ENCODE data around the gene ANO10.
"Not testable (repeated sequence)": the region's sequence is repeated elsewhere in the genome, so short reads cannot be mapped to it uniquely, and the experiment has no call there.

Gene ANO10

DNA sequence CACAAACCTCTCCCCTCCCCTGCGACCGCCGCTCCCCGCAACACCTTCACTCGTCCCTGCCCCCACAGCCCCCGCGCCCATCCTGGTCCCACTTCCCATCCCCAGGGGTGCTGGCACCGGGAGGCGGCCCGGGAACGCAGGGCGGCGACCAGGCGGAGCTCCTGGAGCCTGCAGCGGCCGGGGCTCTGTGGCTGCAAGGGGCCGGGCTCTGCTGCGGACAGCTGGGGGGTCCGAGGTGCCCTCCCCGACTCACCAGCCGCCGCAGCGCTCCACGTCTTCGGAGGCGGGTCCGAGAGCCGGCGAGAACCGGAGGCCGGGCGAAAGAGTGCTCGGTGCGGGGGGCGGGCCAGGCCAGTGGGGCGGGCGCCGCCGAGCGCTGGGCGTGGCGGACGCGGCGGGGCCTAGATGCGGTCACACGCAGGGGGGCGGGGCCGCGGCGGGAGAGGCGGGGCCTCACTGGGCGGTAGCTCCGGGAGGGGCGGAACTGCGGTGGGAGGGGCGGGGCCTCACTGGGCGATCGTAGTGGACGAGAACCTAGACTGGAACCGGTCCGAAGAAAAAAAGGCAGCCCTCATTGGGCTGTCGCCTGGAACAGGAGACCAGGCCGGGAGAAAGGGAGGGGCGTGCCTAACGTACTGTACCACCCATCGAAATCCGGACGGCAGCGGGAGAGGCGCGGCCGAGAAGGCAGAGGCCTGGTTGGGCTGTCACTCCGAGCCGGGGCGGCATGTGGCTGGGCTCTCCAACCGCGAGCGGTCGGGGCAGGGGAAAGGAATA is at the start of gene ANO10:
Gene ANO10 (minus strand): TSS at position 356 of the 777 bp plus-strand sequence. CDS start 16,159 bp downstream, outside the sequence.
- peak; percentile 94 to 99 for DNase-seq (ENCODE audit: low read depth in 2 of 2)

GRCh38 chr3:43670635-43671522 is 49.1 kb upstream of the ANO10 start:
- no peak for DNase-seq (ENCODE audit: low read depth in 2 of 2)

DNA sequence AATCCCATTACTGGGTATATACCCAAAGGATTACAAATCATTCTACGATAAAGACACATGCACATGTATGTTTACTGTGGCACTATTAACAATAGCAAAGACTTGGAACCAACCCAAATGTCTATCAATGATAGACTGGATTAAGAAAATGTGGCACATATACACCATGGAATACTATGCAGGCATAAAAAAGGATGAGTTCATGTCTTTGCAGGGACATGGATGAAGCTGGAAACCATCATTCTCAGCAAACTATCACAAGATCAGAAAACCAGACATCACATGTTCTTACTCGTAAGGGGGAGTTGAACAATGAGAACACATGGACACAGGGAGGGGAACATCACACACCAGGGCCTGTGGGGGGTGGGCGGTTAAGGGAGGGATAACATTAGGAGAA is 43.2 kb upstream of the ANO10 start:
- not testable (repeated sequence) for DNase-seq (ENCODE audit: low read depth in 2 of 2)

DNA sequence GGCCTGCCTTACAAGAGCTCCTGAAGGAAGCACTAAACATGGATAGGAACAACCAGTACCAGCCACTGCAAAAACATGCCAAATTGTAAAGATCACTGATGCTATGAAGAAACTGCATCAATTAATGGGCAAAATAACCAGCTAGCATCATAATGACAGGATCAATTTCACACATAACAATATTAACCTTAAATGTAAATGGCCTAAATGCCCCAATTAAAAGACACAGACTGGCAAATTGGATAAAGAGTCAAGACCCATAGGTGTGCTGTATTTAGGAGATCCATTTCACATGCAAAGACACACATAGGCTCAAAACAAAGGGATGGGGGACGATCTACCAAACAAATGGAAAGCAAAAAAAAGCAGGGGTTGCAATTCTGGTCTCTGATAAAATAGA is 39.6 kb upstream of the ANO10 start:
- not testable (repeated sequence) for DNase-seq (ENCODE audit: low read depth in 2 of 2)

DNA sequence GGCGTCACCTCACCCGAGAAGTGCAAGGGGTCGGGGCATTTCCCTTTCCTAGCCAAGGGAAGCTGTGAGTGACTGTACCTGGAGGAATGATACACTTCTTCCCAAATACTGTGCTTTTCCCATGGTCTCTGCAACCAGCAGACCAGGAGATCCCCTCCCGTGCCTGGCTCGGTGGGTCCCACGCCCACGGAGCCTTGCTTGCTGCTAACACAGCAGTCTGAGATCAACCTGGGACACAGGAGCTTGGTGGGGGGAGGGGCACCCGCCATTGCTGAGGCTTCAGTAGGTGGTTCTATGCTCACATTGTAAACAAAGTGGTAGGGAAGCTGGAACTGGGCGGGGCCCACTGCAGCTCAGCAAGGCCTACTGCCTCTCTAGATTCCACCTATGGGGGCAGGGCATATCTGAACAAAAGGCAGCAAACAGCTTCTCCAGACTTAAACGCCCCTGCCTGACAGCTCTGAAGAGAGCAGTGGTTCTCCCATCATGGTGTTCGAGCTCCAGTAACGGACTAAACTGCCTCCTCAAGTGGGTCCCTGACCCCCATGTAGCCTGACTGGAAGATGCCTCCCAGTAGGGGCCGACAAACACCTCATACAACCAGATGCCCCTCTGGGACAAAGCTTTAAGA is 37.6 kb upstream of the ANO10 start:
- no peak for DNase-seq (ENCODE audit: low read depth in 2 of 2)

DNA sequence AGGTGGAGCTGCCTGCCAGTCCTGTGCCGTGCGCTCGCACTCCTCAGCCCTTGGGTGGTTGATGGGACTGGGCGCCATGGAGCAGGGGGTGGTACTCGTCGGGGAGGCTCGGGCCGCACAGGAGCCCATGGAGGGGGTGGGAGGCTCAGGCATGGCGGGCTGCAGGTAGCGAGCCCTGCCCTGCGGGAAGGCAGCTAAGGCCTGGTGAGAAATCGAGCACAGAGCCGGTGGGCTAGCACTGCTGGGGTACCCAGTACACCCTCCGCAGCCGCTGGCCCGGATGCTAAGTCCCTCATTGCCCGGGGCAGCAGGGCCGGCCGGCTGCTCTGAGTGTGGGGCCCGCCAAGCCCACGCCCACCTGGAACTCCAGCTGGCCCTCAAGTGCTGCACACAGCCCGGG is 34.6 kb upstream of the ANO10 start:
- DNase-seq (ENCODE audit: low read depth in 2 of 2): not testable (repeated sequence)

- no peak for DNase-seq (ENCODE audit: low read depth in 2 of 2)
Measured at GRCh38 chr3:43650345-43650744, 28.5 kb upstream of the ANO10 start.

- no peak for DNase-seq (ENCODE audit: low read depth in 2 of 2)
Measured at GRCh38 chr3:43649365-43649968, 27.7 kb upstream of the ANO10 start.

- no peak for DNase-seq (ENCODE audit: low read depth in 2 of 2)
Measured at GRCh38 chr3:43648957-43649356, 27.1 kb upstream of the ANO10 start.

GRCh38 chr3:43647331-43648166 is 25.7 kb upstream of the ANO10 start:
- DNase-seq (ENCODE audit: low read depth in 2 of 2): no peak

DNA sequence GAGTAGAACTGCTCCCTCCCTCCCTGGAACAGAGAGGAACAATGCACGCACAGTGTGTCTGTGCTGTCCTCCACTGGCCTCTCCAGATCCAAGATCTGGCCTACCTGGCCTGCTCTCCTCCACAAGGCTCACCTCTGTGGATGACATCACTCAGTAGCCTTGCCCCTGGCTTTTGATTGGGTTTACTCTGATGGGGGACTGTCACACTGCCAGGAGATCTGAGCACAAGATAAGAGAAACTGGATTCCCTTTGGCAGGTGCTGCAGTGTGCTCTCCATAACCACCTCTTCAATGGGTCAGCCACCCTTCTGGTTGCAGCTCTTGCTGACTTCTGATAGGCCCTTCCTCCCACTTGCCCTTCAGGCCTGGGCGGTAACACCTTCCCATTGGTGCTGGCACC is 22.6 kb upstream of the ANO10 start:
- DNase-seq (ENCODE audit: low read depth in 2 of 2): no peak

DNA sequence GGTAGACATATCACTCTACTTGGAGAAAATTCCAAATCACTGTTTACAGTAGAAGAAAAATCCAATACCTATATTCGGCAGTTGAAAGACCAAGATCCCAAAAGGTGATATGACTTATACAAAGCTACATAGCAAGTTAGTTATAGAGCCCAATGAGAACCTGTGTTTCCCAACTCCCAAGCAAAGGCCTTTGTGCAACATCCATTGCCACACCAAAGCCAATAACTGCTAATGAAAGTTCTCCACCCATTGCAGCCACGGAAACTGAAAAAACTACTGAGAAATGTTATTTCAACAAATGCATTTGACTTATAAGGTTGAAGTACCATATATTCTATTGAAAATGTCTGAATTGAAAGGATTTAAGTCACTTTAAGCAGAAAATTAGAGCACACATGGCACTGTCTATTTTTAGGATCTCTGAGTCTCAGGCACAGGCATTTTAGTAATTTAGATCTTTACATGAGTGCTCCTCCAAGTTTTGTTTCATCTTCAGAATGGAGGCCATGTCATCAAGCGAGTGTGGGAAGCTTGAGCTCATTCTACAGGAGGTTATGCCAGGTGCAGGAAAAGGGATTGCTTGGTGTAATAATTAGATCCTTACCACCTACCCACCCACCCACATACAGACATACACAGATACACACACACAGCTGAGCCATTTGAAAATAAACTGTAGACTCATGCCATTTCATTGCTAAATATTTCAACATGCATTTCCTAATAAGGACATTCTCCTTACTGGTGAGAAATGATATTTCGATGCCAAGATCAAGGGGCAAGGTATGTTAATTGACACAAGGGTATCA is 19.7 kb upstream of the ANO10 start:
- DNase-seq (ENCODE audit: low read depth in 2 of 2): no peak

- DNase-seq (ENCODE audit: low read depth in 2 of 2): no peak
Measured at GRCh38 chr3:43640681-43641080, 18.9 kb upstream of the ANO10 start.

DNA sequence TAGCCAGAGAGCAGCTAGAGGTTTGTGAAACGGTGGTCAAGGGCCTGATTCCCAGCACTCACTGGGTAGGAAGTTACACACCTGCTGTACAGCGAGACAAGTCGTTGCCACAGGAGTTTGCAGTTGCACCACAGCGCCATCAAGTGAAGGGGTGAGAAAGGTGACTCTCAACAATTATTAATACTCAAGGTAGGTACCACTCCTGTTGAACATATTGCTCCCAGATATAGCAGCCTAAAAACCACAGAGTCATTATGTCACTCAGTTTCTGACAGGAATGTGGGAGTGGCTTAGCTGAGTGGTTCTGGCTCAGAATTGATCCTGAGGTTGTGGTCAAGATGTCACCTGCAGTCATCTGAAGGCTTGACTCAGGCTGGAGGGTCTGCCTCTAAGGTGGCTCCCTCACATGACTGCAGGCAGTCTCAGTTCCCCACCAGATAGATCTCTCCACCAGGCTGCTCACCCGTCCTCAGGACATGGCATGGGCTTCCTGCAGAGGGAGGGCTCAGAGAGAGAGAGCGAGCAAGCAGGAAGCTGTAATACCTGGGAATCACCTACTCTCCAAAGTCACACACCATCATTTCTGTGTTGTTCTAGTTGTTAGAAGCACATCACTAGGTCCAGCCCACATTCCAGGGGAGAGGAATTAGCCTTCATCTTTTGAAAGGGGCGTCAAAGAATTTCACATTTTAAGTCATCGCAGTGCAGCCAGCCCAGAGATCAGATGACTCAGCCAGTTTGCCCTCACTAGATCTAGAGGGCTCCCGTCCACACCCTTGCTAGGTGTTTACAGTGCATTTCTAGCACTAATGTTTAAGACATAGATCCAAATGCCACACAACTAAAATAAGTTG is 17.0 kb upstream of the ANO10 start:
- peak in 1 of 2 donors; percentile 10 for DNase-seq (ENCODE audit: low read depth in 2 of 2)

DNA sequence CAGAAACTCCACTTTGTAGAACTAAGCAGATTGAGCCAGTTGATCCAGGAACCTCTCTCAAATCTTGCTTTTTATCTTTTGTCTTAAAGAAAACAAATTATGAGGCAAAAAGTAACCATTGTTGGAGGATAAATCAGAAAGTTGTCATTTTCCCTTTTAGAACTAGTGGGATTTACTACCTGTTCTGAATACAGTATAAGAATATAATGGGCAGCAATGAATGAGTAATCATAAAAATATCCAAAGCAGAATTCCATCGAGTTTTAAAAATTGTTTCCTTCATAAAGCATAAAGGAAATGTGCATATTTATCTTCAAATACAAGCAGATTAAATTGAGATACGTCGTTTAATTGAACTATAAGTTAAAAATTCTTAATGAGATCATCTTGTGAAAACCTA is 15.9 kb upstream of the ANO10 start:
- DNase-seq (ENCODE audit: low read depth in 2 of 2): no peak

DNA sequence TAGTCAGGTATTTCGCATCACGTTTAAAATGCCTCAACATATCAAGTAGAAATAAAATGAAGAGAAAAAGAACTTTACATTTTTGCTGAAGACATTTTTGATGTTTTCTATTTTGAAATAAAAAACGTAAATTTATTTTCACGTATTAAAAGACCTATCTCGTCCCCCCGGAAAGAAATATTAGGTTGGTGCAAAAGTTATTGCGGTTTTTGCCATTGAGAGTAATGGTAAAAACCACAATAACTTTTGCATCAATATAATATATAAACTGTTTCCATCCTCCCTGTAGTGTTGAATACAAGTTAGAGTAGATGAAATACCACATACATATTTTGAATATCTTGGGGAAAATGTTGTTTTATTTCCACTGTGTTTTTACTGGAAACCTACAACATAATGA is 11.2 kb upstream of the ANO10 start:
- no peak for DNase-seq (ENCODE audit: low read depth in 2 of 2)

DNA sequence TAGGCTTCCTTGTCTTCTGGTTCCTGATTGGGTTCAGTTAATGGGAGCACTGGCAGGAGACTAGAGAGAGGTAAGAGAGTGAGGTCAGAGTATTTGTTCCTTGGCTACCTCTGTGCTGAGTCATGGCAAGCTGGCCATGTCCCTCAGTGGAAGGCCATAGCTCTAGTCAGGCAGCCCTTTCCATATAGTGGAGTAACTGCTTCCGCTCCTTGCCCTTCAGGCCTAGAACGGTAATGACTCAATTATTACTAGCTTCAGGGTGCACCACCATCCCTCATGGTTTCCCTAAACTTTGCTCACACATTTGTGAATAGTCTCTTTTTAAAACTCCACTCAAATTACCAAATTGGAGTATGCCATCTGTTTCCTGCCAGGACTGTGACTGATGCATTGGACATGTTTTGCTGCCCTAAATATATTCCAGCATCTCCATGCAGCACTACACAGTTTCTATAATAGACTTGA is 10.5 kb upstream of the ANO10 start:
- DNase-seq (ENCODE audit: low read depth in 2 of 2): no peak

DNA sequence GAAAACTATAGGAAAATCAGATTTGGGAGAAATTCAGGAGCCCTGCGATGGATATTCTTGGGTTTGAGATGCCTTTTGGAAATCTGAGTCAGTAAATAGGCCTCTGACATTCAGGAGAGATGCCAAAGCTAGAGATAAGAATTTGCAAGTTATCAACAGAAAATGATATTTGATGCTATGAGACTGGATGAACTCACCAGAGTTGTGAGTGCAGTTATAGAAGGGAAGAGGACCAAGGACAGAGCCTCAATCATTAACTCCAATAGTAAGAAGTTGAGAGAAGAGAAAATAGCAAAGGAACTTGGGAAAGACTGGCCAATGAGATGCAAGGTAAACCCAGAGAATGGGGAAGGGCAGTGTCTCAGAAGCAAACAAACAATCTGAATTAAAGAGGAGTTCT is 7.9 kb upstream of the ANO10 start:
- no peak for DNase-seq (ENCODE audit: low read depth in 2 of 2)

- DNase-seq (ENCODE audit: low read depth in 2 of 2): no peak
Measured at GRCh38 chr3:43629257-43629656, 7.4 kb upstream of the ANO10 start.
